Caco-2 (cell line): ENCODE results near the gene DOCK4. TPM values are rescaled to one million over a fixed set of nuclear protein-coding genes. Genes with fewer than 3 reads are reported as not detected.

ENCODE experiments used
- BruUV-seq: library from RNA; stranded (reverse); fragments of 400-500 nt; replicated peaks from 2 replicates; lab custom pipeline; 2021; lab: Mats Ljungman, UMichigan
- CTCF ChIA-PET: fragments of 300-600 bp; sonication (Branson Sonifier 250); formaldehyde crosslinking; loops from one replicate; lab custom pipeline; 2022; ENCODE audit warnings: antibody characterized with exemption; lab: Charles Lee
- POLR2A ChIA-PET: fragments of 300-600 bp; sonication (Branson Sonifier 250); formaldehyde crosslinking; loops from one replicate; lab custom pipeline; 2022; ENCODE audit warnings: antibody characterized with exemption; lab: Charles Lee
- DNase-seq, 2 experiments: peaks; one replicate each; pipeline versions ENCODE4 v3.0.0 to v3.0.0-alpha.2; 2020 to 2022
- H3K27me3 ChIP-seq: replicated peaks from 2 replicates; pipeline ENCODE4 v1.6.0; 2011; ENCODE audit warnings: low read length; ENCODE audit not compliant: control insufficient read depth, insufficient read depth
- H3K36me3 ChIP-seq: 2 replicates; pipeline ENCODE4 v1.5.1; 2011; ENCODE audit warnings: low read length; ENCODE audit not compliant: control insufficient read depth, insufficient read depth
- H3K4me1 ChIP-seq: fragments of 250-450 bp; sonication (Bioruptor Pico); 2 replicates; pipeline ENCODE4 v1.5.1; 2020; ENCODE audit warnings: mild to moderate bottlenecking
- H3K4me3 ChIP-seq: 2 replicates; pipeline ENCODE4 v1.5.1; 2011; ENCODE audit warnings: low read depth, mild to moderate bottlenecking, control low read depth, low read length
- H3K9me3 ChIP-seq: fragments of 250-450 bp; sonication (Bioruptor Pico); 2 replicates; pipeline ENCODE4 v1.5.1; 2020; ENCODE audit warnings: mild to moderate bottlenecking, moderate library complexity
- H3K27ac Mint-ChIP-seq: one replicate; pipeline ENCODE4 v1.8.0; 2022; ENCODE audit warnings: mixed read lengths; ENCODE audit not compliant: unreplicated experiment
- H3K27me3 Mint-ChIP-seq: one replicate; pipeline ENCODE4 v1.8.0; 2022; ENCODE audit warnings: mixed read lengths; ENCODE audit not compliant: insufficient read depth, unreplicated experiment
- H3K36me3 Mint-ChIP-seq: one replicate; pipeline ENCODE4 v1.8.0; 2022; ENCODE audit warnings: mild to moderate bottlenecking, mixed read lengths; ENCODE audit not compliant: insufficient read depth, unreplicated experiment
- H3K4me1 Mint-ChIP-seq: one replicate; pipeline ENCODE4 v1.8.0; 2022; ENCODE audit warnings: low read depth, mixed read lengths; ENCODE audit not compliant: unreplicated experiment
- H3K4me3 Mint-ChIP-seq: one replicate; pipeline ENCODE4 v1.8.0; 2022; ENCODE audit warnings: mild to moderate bottlenecking, moderate library complexity, mixed read lengths; ENCODE audit not compliant: unreplicated experiment
- H3K9me3 Mint-ChIP-seq: one replicate; pipeline ENCODE4 v1.8.0; 2022; ENCODE audit warnings: mixed read lengths; ENCODE audit not compliant: unreplicated experiment
- intact Hi-C: fragments of 100-400 bp; cut with micrococcal nuclease; formaldehyde crosslinking; loops from one replicate; pipeline ENCODE4 v1.10.0; 2022; ENCODE audit not compliant: unreplicated experiment
- total RNA-seq: library from RNA; stranded (reverse); gene quantifications from 2 replicates; pipeline ENCODE4 v1.2.3, GENCODE V29; 2022
- TF ChIP-seq, protein P1 (sequence below), 2 experiments: fragments of 200-600 bp in 1 of 2; IDR thresholded peaks; 1 replicate in 1 of 2; 2 replicates in 1 of 2; pipeline versions ENCODE4 v1.5.1 to v1.8.0; 2011 to 2022; ENCODE audit warnings: antibody characterized with exemption in 1 of 2, control low read depth in 1 of 2, inconsistent platforms in 1 of 2, low read depth in 1 of 2, low read length in 1 of 2, mild to moderate bottlenecking in 1 of 2, moderate library complexity in 1 of 2; ENCODE audit not compliant: insufficient read depth in 1 of 2, severe bottlenecking in 1 of 2, unreplicated experiment in 1 of 2

The DOCK4 gene
- total RNA-seq, 1 experiment from 2014 or later = 2.0 TPM

DNA sequence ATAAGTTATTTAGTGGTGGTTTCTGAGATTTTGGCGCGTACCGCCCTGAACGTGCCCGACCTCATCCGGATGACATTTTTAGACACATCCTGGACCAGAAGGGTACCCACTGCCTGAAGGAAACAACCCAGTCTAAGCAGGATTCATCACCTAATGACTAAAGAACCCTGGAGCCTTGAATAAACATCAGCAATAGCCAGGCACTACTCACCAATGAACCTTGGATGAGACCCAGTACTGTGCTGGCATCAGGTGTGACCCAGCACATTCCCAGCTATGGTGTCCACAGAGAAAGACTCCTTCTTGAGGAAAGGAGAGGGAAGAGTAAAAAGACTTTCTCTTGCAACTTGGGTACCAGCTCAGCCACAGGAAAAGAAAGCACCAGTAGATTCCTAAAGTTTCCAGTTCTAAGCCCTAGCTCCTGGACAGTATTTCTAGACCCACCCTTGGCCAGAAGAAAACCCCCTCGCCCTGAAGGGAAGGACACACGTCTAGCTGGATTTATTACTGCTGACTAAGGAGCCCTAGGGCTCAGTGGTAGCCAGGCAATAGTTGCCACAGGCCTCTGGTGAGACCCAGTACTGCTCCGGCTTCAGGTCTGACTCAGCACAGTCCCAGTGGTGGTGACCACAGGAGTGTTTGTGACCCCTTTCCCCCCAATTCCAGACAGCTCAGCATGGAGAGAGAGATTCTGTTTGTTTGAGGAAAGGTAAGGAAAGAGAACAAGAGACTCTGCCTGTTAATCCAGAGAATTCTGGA is 32.8 kb upstream of the DOCK4 start:
- POLR2A ChIA-PET = no interaction called here
- BruUV-seq = no TSS peak

DNA sequence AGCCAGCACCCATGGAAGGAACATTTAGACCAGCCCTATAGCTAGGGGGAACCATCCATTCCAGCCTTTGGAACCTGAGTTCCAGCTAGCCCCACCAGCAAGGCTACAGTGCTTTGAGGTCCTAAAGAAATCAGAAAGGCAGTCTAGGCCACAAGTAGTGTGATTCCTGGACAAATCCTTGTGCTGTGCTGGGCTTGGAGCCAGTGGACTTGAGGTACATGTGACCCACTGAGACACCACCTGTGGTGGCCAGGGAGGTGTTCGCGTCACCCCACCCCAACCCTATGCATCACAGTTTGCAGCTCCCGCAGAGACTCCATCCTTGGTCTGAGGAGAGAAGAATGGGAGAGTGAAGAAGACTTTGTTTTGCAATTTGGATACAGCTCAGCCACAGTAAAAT is 32.1 kb upstream of the DOCK4 start:
- Mint-ChIP-seq H3K27ac (no peak overlapping the region), H3K36me3 (no peaks in the 10 kb centered on the region), H3K4me1 (peaks cover 7% of the 10 kb centered on the region), H3K4me3 (no peak overlapping the region), H3K27me3 (no peaks in the 10 kb centered on the region), H3K9me3 (no peaks in the 10 kb centered on the region)
- TF ChIP-seq, protein P1, sequence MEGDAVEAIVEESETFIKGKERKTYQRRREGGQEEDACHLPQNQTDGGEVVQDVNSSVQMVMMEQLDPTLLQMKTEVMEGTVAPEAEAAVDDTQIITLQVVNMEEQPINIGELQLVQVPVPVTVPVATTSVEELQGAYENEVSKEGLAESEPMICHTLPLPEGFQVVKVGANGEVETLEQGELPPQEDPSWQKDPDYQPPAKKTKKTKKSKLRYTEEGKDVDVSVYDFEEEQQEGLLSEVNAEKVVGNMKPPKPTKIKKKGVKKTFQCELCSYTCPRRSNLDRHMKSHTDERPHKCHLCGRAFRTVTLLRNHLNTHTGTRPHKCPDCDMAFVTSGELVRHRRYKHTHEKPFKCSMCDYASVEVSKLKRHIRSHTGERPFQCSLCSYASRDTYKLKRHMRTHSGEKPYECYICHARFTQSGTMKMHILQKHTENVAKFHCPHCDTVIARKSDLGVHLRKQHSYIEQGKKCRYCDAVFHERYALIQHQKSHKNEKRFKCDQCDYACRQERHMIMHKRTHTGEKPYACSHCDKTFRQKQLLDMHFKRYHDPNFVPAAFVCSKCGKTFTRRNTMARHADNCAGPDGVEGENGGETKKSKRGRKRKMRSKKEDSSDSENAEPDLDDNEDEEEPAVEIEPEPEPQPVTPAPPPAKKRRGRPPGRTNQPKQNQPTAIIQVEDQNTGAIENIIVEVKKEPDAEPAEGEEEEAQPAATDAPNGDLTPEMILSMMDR (IDR thresholded peaks at IDR 0.05; ENCODE audit: insufficient read depth in 1 of 2, low read depth in 1 of 2, low read length in 1 of 2, severe bottlenecking in 1 of 2, unreplicated experiment in 1 of 2) = no peak
- CTCF ChIA-PET = no interaction called here
- intact Hi-C loops = no loop called here
- Histone ChIP-seq H3K36me3 (no peaks in the 10 kb centered on the region), H3K4me1 (peaks cover 11% of the 10 kb centered on the region), H3K27me3 (no peaks in the 10 kb centered on the region), H3K4me3 (no peak overlapping the region), H3K9me3 (no peaks in the 10 kb centered on the region)
- BruUV-seq = no TSS peak
- POLR2A ChIA-PET = no interaction called here
- no peak for DNase-seq

More for the DNA sequence above, 32.8 kb upstream of the DOCK4 start:
- peaks cover 7% of the 10 kb centered on the region for H3K4me1 Mint-ChIP-seq
- DNase-seq = no peak
- TF ChIP-seq, protein P1 (IDR thresholded peaks at IDR 0.05; ENCODE audit: insufficient read depth in 1 of 2, low read depth in 1 of 2, low read length in 1 of 2, severe bottlenecking in 1 of 2, unreplicated experiment in 1 of 2) = no peak
- H3K4me1 ChIP-seq = peaks cover 11% of the 10 kb centered on the region
- H3K27ac Mint-ChIP-seq = no peak overlapping the region
- no peaks in the 10 kb centered on the region for H3K36me3 Mint-ChIP-seq
- CTCF ChIA-PET = no interaction called here
- intact Hi-C loops = no loop called here
- no peaks in the 10 kb centered on the region for H3K27me3 ChIP-seq
- H3K36me3 ChIP-seq = no peaks in the 10 kb centered on the region
- no peaks in the 10 kb centered on the region for H3K9me3 ChIP-seq
- no peak overlapping the region for H3K4me3 Mint-ChIP-seq
- H3K27me3 Mint-ChIP-seq = no peaks in the 10 kb centered on the region
- no peak overlapping the region for H3K4me3 ChIP-seq
- H3K9me3 Mint-ChIP-seq = no peaks in the 10 kb centered on the region

GRCh38 chr7:112236597-112236996 is 30.4 kb upstream of the DOCK4 start:
- Mint-ChIP-seq H3K4me1 (peaks cover 7% of the 10 kb centered on the region), H3K27ac (no peak overlapping the region), H3K36me3 (no peaks in the 10 kb centered on the region), H3K4me3 (no peak overlapping the region), H3K27me3 (no peaks in the 10 kb centered on the region), H3K9me3 (no peaks in the 10 kb centered on the region)
- POLR2A ChIA-PET = no interaction called here
- TF ChIP-seq, protein P1 (IDR thresholded peaks at IDR 0.05; ENCODE audit: insufficient read depth in 1 of 2, low read depth in 1 of 2, low read length in 1 of 2, severe bottlenecking in 1 of 2, unreplicated experiment in 1 of 2) = no peak
- Histone ChIP-seq H3K27me3 (no peaks in the 10 kb centered on the region), H3K4me3 (no peak overlapping the region), H3K9me3 (no peaks in the 10 kb centered on the region), H3K36me3 (no peaks in the 10 kb centered on the region), H3K4me1 (peaks cover 11% of the 10 kb centered on the region)
- no TSS peak for BruUV-seq
- no peak for DNase-seq
- intact Hi-C loops = no loop called here
- CTCF ChIA-PET = no interaction called here
